OCI-LY1 (cell line): ENCODE results near the gene CIAO3.

Source experiments
- H2AFZ ChIP-seq: fragments of 200-600 bp; sonication (generic), shearing (Covaris generic); 2 replicates; pipeline ENCODE4 v1.6.0; 2014; ENCODE audit warnings: antibody characterized with exemption, mild to moderate bottlenecking, low read length
- H3F3A ChIP-seq: fragments of 200-600 bp; sonication (generic), shearing (Covaris generic); 2 replicates; pipeline ENCODE4 v1.6.0; 2014; ENCODE audit warnings: mild to moderate bottlenecking, antibody characterized with exemption, low read length, moderate library complexity; ENCODE audit not compliant: insufficient read depth
- H3K27ac ChIP-seq: fragments of 200-600 bp; sonication (generic); 2 replicates; pipeline ENCODE4 v1.5.1; 2014; ENCODE audit warnings: low read length, mixed run types, mild to moderate bottlenecking, low read depth; ENCODE audit not compliant: poor library complexity, severe bottlenecking
- H3K27me3 ChIP-seq: fragments of 200-600 bp; sonication (generic); 2 replicates; pipeline ENCODE4 v1.6.0; 2014; ENCODE audit warnings: antibody characterized with exemption, mild to moderate bottlenecking, low read length, moderate library complexity; ENCODE audit not compliant: insufficient read depth
- H3K36me3 ChIP-seq: fragments of 200-600 bp; sonication (generic); 2 replicates; pipeline ENCODE4 v1.6.1; 2014; ENCODE audit warnings: mild to moderate bottlenecking, antibody characterized with exemption, low read length, moderate library complexity, mixed read lengths; ENCODE audit not compliant: insufficient read depth
- H3K4me1 ChIP-seq: fragments of 200-600 bp; sonication (generic); 2 replicates; pipeline ENCODE4 v1.5.1; 2014; ENCODE audit warnings: mild to moderate bottlenecking, low read length, moderate library complexity; ENCODE audit not compliant: insufficient read depth, severe bottlenecking
- H3K4me2 ChIP-seq: fragments of 200-600 bp; sonication (generic), shearing (Covaris generic); 2 replicates; pipeline ENCODE4 v1.6.1; 2014; ENCODE audit warnings: low read length
- H3K4me3 ChIP-seq: fragments of 200-600 bp; sonication (generic); 2 replicates; pipeline ENCODE4 v1.5.1; 2014; ENCODE audit warnings: low read length, low read depth, mild to moderate bottlenecking, mixed read lengths; ENCODE audit not compliant: poor library complexity, severe bottlenecking
- H3K79me2 ChIP-seq: fragments of 200-600 bp; shearing (Covaris generic); 2 replicates; pipeline ENCODE4 v1.6.1; 2016; ENCODE audit warnings: mixed run types, low read length, mixed read lengths; ENCODE audit not compliant: insufficient read depth
- H3K9ac ChIP-seq: fragments of 200-600 bp; sonication (generic), shearing (Covaris generic); 2 replicates; pipeline ENCODE4 v1.6.1; 2014; ENCODE audit warnings: mild to moderate bottlenecking, low read length, mixed read lengths
- H3K9me2 ChIP-seq: fragments of 200-600 bp; sonication (generic), shearing (Covaris generic); 2 replicates; pipeline ENCODE4 v1.6.1; 2014; ENCODE audit warnings: low read depth, mild to moderate bottlenecking, low read length, mixed read lengths
- H3K9me3 ChIP-seq: fragments of 200-600 bp; shearing (Covaris generic); 2 replicates; pipeline ENCODE4 v1.6.1; 2014; ENCODE audit warnings: low read length, mixed read lengths
- H4K20me1 ChIP-seq: fragments of 200-600 bp; sonication (generic), shearing (Covaris generic); 2 replicates; pipeline ENCODE4 v1.6.0; 2016; ENCODE audit warnings: mild to moderate bottlenecking, low read length; ENCODE audit not compliant: insufficient read depth
- EZH2 ChIP-seq: fragments of 200-600 bp; sonication (generic), shearing (Covaris generic); IDR thresholded peaks from 2 replicates; pipeline ENCODE4 v1.8.0; 2017; ENCODE audit warnings: borderline replicate concordance, mixed run types, mild to moderate bottlenecking, antibody characterized with exemption, low read length, moderate library complexity, mixed read lengths
- TF ChIP-seq, protein P1 (sequence below): fragments of 200-600 bp; sonication (generic), shearing (Covaris generic); IDR thresholded peaks from 2 replicates; pipeline ENCODE4 v1.5.1; 2017; ENCODE audit warnings: mild to moderate bottlenecking, antibody characterized with exemption, low read length, moderate library complexity, mixed read lengths

Gene CIAO3

DNA sequence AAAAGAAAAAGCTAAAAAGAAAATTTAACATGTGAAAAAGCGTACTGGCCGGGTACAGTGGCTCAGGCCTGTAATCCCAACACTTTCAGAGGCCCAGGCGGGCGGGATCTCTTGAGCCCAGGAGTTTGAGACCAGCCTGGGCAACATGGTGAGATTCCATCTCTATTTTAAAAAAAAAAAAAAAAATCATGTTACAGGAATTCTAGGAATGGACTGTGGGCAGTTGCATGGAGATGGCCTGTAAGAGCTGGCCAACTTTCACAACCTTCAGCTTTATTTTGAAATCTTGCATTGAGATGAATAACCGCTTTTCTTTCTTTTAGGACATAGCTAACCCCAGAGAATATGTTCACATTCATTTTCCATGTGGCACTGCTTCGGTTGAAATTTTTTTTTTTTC lies 8.2 kb upstream of the CIAO3 start:
- Histone ChIP-seq H3K27ac (no peak overlapping the region), H3K4me1 (no peaks in the 10 kb centered on the region), H3K27me3 (peaks cover 5% of the 10 kb centered on the region), H3K79me2 (no peaks in the 10 kb centered on the region), H2AFZ (no peak overlapping the region), H3K9ac (no peak overlapping the region), H3K9me3 (no peaks in the 10 kb centered on the region), H3K4me3 (no peak overlapping the region), H3K36me3 (no peaks in the 10 kb centered on the region), H3F3A (no peaks in the 10 kb centered on the region), H4K20me1 (no peaks in the 10 kb centered on the region), H3K9me2 (no peaks in the 10 kb centered on the region), H3K4me2 (no peak overlapping the region)
- no peak for TF ChIP-seq EZH2
- TF ChIP-seq, protein P1, sequence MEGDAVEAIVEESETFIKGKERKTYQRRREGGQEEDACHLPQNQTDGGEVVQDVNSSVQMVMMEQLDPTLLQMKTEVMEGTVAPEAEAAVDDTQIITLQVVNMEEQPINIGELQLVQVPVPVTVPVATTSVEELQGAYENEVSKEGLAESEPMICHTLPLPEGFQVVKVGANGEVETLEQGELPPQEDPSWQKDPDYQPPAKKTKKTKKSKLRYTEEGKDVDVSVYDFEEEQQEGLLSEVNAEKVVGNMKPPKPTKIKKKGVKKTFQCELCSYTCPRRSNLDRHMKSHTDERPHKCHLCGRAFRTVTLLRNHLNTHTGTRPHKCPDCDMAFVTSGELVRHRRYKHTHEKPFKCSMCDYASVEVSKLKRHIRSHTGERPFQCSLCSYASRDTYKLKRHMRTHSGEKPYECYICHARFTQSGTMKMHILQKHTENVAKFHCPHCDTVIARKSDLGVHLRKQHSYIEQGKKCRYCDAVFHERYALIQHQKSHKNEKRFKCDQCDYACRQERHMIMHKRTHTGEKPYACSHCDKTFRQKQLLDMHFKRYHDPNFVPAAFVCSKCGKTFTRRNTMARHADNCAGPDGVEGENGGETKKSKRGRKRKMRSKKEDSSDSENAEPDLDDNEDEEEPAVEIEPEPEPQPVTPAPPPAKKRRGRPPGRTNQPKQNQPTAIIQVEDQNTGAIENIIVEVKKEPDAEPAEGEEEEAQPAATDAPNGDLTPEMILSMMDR, result no peak

DNA sequence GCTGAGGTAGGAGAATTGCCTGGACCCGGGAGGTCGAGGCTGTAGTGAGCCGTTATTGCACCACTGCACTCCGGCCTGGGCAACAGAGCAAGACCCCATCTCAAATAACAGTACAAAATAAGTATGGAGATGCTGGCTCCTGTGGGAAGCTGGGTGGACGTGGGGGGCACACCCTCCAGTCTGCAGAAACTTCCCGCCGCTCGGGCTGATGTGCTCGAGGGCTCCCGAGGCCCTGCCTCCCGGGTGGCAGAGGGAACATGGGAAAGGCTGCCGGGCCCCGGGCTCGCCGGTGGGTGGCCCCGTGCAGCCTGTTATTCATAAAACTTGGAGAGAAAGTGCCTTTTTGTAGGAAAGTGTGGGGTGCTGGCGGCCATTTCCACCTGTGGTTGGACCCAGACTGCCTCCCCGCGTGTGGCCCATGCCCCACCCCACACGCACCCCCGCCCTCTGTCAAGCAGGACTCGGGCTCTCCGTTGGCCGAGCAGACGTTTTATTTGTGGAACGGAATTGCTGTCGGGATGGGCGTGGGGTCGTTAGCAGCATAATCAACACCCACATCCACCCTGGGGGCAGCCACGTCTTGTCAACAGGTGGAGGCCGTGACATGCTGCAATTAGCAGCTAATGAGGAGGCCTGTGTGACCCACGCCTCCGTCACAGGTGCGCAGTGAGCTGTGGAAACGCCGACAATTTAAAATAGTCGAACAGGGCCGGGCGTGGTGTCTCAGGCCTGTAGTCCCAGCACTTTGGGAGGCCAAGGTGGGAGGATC lies 7.4 kb upstream of the CIAO3 start:
- no peaks in the 10 kb centered on the region for H4K20me1 ChIP-seq
- no peaks in the 10 kb centered on the region for H3K79me2 ChIP-seq
- no peaks in the 10 kb centered on the region for H3F3A ChIP-seq
- no peak overlapping the region for H2AFZ ChIP-seq
- H3K4me3 ChIP-seq, result no peak overlapping the region
- H3K27ac ChIP-seq, result no peak overlapping the region
- no peak overlapping the region for H3K9ac ChIP-seq
- H3K4me2 ChIP-seq, result no peak overlapping the region
- no peaks in the 10 kb centered on the region for H3K9me3 ChIP-seq
- no peaks in the 10 kb centered on the region for H3K9me2 ChIP-seq
- peaks cover 5% of the 10 kb centered on the region for H3K27me3 ChIP-seq
- no peak for TF ChIP-seq EZH2
- TF ChIP-seq, protein P1, result no peak
- no peaks in the 10 kb centered on the region for H3K4me1 ChIP-seq
- H3K36me3 ChIP-seq, result no peaks in the 10 kb centered on the region

DNA sequence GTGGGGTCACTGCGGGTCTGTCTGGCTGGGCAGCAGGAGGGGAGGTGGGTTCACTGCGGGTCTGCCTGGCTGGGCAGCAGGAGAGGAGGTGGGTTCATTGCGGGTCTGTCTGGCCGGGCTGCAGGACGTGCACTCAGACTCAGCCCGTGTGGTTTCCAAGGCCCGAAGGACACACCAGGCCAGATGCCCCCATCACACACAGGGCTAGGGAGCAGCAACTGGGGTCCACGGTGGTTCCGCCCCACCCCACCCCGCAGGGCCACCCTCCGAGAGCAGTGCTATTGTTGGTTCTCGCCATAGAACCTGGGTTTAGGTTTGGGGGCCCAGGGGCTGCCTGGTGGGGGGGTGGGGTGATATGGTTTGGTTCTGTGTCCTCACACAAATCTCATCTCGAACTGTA lies 5.8 kb upstream of the CIAO3 start:
- no peaks in the 10 kb centered on the region for H3K79me2 ChIP-seq
- H3K27me3 ChIP-seq, result peaks cover 5% of the 10 kb centered on the region; the same call in 1 of the 2 replicates
- H3K9me2 ChIP-seq, result no peaks in the 10 kb centered on the region
- no peak overlapping the region for H3K9ac ChIP-seq
- no peaks in the 10 kb centered on the region for H3F3A ChIP-seq
- TF ChIP-seq, protein P1, result no peak
- H3K4me3 ChIP-seq, result no peak overlapping the region
- H3K9me3 ChIP-seq, result no peaks in the 10 kb centered on the region
- no peak overlapping the region for H2AFZ ChIP-seq
- H3K4me2 ChIP-seq, result no peak overlapping the region
- no peaks in the 10 kb centered on the region for H4K20me1 ChIP-seq
- no peaks in the 10 kb centered on the region for H3K4me1 ChIP-seq
- H3K36me3 ChIP-seq, result no peaks in the 10 kb centered on the region
- no peak overlapping the region for H3K27ac ChIP-seq
